Measurements from ENCODE around the gene FAM110A.

DNA sequence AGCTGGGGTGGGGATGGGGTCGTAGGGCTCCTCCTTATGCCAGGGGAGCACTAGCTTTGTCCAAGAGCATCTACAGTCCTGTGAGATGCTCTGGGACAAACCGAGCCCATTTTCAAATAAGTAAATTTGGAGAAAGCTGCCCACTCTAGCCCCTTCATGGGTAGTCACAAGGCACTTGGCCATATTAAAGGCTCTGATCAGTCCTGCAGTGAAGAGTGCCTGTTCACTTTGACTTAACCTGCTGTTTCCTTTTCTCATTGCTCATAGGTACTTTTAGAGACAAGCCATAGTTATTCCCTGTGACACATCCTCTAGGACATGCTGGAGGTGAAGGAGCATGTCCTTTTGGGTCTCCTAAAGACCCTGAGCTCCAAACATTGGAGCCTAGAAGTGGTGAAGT lies 38.4 kb downstream of the FAM110A start:
- TF ChIP-seq, protein P1, sequence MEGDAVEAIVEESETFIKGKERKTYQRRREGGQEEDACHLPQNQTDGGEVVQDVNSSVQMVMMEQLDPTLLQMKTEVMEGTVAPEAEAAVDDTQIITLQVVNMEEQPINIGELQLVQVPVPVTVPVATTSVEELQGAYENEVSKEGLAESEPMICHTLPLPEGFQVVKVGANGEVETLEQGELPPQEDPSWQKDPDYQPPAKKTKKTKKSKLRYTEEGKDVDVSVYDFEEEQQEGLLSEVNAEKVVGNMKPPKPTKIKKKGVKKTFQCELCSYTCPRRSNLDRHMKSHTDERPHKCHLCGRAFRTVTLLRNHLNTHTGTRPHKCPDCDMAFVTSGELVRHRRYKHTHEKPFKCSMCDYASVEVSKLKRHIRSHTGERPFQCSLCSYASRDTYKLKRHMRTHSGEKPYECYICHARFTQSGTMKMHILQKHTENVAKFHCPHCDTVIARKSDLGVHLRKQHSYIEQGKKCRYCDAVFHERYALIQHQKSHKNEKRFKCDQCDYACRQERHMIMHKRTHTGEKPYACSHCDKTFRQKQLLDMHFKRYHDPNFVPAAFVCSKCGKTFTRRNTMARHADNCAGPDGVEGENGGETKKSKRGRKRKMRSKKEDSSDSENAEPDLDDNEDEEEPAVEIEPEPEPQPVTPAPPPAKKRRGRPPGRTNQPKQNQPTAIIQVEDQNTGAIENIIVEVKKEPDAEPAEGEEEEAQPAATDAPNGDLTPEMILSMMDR (IDR thresholded peaks at IDR 0.05) = no peak
- no peak for TF ChIP-seq POLR2A (IDR thresholded peaks at IDR 0.05)

Measured in body of pancreas (tissue), 4 donors.